ES-I3 (cell line): Measurements from ENCODE around the gene ADCY5.

Experiments used
- H3K36me3 ChIP-seq: 2 replicates; pipeline ENCODE4 v1.6.1; 2013; ENCODE audit warnings: mild to moderate bottlenecking, low read length, control low read depth, moderate library complexity; ENCODE audit not compliant: insufficient read depth
- H3K4me1 ChIP-seq: 2 replicates; pipeline ENCODE4 v1.6.1; 2013; ENCODE audit warnings: mild to moderate bottlenecking, control low read depth, low read length; ENCODE audit not compliant: insufficient read depth
- H3K9ac ChIP-seq: 2 replicates; pipeline ENCODE4 v1.6.1; 2013; ENCODE audit warnings: low read depth, mild to moderate bottlenecking, low read length, moderate library complexity
- H3K9me3 ChIP-seq: 2 replicates; pipeline ENCODE4 v1.6.1; 2013; ENCODE audit warnings: mild to moderate bottlenecking, low read length, moderate library complexity; ENCODE audit not compliant: control insufficient read depth, insufficient read depth

The ADCY5 gene

DNA sequence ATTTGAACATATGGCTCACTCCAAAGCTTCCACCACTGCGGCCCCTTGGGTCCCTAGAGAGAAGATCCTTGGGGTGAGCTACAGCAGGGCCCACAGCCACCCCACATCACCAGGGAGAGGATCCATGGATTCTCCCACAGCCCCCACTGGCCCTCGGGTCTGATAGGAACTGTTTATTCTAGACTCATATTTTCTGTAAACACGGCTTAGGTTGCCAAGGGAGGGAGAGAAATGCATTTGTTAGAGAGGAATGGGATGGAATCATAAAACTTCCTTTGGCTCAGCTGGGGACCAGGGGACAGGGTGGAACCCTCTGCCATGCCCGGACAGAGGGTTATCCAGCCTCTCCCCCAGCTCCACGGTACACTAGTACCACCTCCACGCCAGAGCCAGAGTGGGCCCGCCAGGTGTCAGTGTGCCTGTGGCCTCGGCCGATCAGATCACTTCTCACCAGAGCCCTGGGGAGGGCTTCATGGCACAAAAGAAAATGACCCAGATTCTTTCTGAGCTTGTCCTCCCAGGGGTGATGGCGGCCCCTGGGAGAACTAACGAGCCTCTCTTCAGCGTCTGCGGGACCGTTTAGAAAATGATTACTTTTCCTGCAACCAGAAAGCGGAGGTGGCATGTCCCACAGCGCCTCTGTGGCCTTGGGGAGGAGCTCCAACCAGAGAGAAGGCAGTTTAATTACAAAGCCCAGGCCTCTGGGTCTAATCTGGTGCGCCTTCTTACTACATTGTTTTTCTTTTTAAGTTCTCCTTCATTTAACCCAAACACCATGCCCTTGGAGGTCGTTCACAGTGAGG, 33.7 kb downstream of the ADCY5 start:
- Histone ChIP-seq H3K9ac (no peak overlapping the region), H3K36me3 (no peaks in the 10 kb centered on the region), H3K9me3 (no peaks in the 10 kb centered on the region), H3K4me1 (peaks cover 13% of the 10 kb centered on the region; the same call in 1 of the 2 replicates)

- Histone ChIP-seq H3K36me3 (no peaks in the 10 kb centered on the region), H3K9me3 (no peaks in the 10 kb centered on the region), H3K4me1 (peaks cover 13% of the 10 kb centered on the region; the same call in 1 of the 2 replicates), H3K9ac (no peak overlapping the region)
These were observed 35.9 kb downstream of the ADCY5 start for GRCh38 chr3:123412811-123413604.

DNA sequence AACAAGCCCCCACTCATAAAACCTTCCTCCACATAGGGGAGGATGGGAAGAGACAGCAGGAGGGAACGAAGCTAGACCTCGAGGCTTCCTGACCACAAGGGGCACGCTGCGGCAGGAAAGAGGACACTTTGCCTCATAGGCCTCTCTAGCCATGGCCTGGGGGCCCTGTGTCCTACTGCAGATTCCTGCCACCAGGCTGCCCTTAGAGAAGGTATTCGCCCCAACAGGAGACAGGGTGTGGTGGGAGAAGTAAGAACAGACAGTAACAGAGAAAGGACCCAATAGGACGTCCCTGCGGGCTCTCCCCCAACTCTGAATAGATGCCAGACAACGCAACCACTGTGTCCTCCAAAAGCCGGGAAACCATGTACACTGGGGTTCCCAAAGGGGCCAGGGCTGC, 36.8 kb downstream of the ADCY5 start:
- Histone ChIP-seq H3K4me1 (peaks cover 13% of the 10 kb centered on the region; the same call in 1 of the 2 replicates), H3K9me3 (no peaks in the 10 kb centered on the region), H3K36me3 (no peaks in the 10 kb centered on the region), H3K9ac (no peak overlapping the region)

DNA sequence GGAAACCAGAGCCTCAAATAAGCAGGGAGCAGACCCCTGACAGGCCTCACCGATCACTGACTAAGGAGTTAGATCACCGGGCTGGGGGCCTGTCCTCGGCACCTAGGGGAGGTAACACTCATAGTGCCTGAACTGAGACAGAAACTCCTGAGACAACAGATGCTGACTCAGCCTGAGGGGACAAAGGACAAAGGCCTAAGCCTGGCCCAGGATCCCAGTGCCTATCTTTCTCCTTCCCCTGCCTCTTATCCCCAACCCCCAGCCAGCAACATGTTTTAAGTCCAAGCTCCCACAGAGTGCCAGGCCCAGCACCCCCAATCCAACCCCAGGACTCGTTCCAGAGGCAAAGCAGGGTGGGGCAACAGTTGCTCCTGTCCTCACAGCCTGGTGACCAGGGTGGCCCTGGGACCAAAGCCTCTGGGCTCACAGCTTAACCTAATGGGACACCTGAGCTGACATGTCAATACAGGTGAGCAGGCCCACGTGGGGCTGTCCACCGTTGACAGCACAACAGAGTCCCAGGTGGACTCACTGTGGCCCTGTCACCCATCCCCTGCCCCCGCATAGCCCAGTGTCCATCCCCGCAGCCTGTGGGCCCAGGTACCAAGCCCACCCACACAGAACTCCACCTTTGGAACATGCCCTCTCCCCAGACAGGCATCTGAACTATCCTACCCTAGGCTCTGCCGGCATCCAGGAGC, 37.4 kb downstream of the ADCY5 start:
- H3K36me3 ChIP-seq: no peaks in the 10 kb centered on the region
- H3K4me1 ChIP-seq: peaks cover 13% of the 10 kb centered on the region; the same call in 1 of the 2 replicates
- H3K9ac ChIP-seq: no peak overlapping the region
- H3K9me3 ChIP-seq: no peaks in the 10 kb centered on the region

GRCh38 chr3:123410149-123410515, 38.8 kb downstream of the ADCY5 start:
- H3K4me1 ChIP-seq: peaks cover 13% of the 10 kb centered on the region; the same call in 1 of the 2 replicates
- H3K9ac ChIP-seq: no peak overlapping the region
- H3K36me3 ChIP-seq: no peaks in the 10 kb centered on the region
- no peaks in the 10 kb centered on the region for H3K9me3 ChIP-seq

GRCh38 chr3:123409443-123410148, 39.3 kb downstream of the ADCY5 start:
- H3K4me1 ChIP-seq: peaks cover 13% of the 10 kb centered on the region; the same call in 1 of the 2 replicates
- no peak overlapping the region for H3K9ac ChIP-seq
- H3K36me3 ChIP-seq: no peaks in the 10 kb centered on the region
- no peaks in the 10 kb centered on the region for H3K9me3 ChIP-seq

GRCh38 chr3:123406598-123406997, 42.3 kb downstream of the ADCY5 start:
- H3K9me3 ChIP-seq: no peaks in the 10 kb centered on the region
- H3K9ac ChIP-seq: no peak overlapping the region
- peaks cover 4% of the 10 kb centered on the region; the same call in 1 of the 2 replicates for H3K4me1 ChIP-seq
- no peaks in the 10 kb centered on the region for H3K36me3 ChIP-seq

DNA sequence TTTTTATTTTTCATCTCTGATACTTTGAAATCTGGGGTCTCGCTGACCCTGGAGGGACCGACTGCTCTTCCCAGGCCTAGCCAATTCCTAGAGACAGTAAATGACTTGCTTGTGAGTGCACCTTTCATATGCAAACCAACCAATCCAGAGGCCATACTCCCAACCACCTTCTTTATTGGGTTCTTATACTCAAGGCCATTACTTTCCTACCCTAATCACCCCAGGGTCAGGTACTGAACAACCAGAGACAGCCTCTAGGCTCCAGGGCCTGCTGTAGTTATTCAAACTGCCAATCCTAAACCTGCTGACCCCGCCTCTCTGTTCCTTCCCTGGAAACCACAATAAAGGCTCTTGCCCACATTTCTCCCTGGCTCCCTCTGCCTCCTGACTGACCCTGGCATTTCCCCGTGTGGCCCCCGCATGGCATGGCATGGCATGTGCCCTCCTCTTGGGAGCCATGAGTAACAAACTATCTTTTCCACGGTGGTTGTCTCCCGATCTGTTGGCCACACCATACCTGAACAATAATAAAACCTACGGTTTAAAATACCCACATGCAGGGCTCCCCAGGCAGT, 42.9 kb downstream of the ADCY5 start:
- no peak overlapping the region for H3K9ac ChIP-seq
- H3K4me1 ChIP-seq: peaks cover 1% of the 10 kb centered on the region; the same call in 1 of the 2 replicates
- H3K36me3 ChIP-seq: no peaks in the 10 kb centered on the region
- no peaks in the 10 kb centered on the region for H3K9me3 ChIP-seq

DNA sequence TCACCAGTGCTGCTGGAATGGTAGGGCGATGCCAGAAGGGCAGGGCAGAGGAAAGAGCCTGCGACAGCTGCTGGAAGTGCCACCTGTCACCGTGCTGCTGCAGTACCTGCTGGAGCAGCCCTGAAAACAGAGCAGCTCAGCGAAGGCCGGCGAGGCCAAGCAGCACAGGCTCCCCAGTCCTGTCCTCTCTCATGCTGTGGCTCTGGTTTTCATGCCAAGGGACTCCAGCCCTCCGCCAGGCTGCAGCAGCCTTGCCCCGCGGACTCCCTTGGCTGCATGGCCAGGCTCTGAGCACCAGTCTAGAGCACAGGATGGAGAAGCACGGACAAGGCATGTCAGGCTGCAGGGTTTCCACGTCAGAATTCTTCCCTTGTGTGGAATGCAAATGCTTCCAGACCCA, 43.9 kb downstream of the ADCY5 start:
- no peak overlapping the region for H3K9ac ChIP-seq
- H3K36me3 ChIP-seq: no peaks in the 10 kb centered on the region
- H3K9me3 ChIP-seq: no peaks in the 10 kb centered on the region
- no peaks in the 10 kb centered on the region; the same call in 1 of the 2 replicates for H3K4me1 ChIP-seq

DNA sequence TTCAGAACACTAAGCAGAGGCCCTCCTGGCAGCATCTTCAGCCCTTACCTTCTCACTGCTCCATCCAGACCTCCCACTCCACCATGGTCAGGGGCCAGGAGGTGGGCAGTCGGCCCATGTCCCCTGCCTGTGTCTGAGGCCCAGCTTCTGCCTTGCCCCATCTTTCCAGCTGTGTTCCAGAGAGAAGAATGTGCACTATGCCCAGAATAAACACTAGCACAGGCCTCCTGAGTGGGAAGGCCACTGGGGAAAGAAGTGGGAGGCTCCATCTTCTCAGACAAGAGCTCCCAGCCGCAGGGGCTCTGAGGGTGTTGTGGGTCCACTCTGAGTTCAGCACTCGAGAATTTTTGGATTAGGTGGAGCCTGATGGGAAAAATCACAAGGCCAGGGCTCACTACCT, 44.5 kb downstream of the ADCY5 start:
- no peak overlapping the region for H3K9ac ChIP-seq
- no peaks in the 10 kb centered on the region; the same call in 1 of the 2 replicates for H3K4me1 ChIP-seq
- H3K9me3 ChIP-seq: no peaks in the 10 kb centered on the region
- no peaks in the 10 kb centered on the region for H3K36me3 ChIP-seq

GRCh38 chr3:123401836-123402530, 46.9 kb downstream of the ADCY5 start:
- H3K4me1 ChIP-seq: no peaks in the 10 kb centered on the region; the same call in 1 of the 2 replicates
- H3K9me3 ChIP-seq: no peaks in the 10 kb centered on the region
- H3K36me3 ChIP-seq: no peaks in the 10 kb centered on the region
- H3K9ac ChIP-seq: no peak overlapping the region

DNA sequence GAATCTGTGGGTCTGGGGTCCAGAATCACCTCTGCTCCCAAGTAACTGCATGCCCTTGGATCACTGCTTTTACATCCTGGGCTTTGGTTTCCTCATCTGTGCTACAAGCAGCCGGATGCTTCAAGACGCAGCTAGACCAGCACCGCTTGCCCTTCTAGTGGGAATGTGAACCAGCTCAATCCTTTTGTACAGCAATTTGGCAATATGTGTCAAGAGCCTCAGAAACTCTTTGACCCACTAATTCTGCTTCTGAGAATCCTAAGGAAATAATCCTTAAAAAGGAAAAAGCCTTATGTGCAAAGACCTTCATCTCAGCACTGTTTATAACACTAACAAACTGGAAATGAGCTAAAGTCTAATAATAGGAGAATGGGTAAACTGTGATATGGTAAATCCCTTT, 48.7 kb downstream of the ADCY5 start:
- Histone ChIP-seq H3K36me3 (no peaks in the 10 kb centered on the region), H3K4me1 (no peaks in the 10 kb centered on the region), H3K9me3 (no peaks in the 10 kb centered on the region), H3K9ac (no peak overlapping the region)

DNA sequence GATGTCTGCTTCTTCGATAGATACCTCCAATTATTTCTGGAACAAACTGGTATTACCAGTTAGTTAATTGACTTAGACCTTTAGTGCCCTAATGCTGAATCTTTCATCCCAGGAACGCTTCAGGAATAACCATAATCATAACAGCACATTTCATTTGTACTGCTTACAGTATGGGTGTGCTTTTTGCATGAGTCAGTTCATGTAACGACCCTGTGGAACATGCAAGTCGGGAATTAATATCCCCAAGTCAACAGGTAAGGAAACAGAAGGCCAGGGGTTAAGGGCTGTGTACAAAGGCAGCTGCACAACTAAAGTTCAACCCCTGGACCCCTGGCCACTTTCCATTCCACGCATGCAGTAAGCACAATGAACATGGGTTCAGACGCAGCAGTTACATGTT, 49.2 kb downstream of the ADCY5 start:
- no peaks in the 10 kb centered on the region for H3K4me1 ChIP-seq
- no peaks in the 10 kb centered on the region for H3K9me3 ChIP-seq
- no peaks in the 10 kb centered on the region for H3K36me3 ChIP-seq
- H3K9ac ChIP-seq: no peak overlapping the region
